GM18511 (cell line): ENCODE data around the gene PCLAF.
"Not testable (repeated sequence)": the region's sequence is repeated elsewhere in the genome, so short reads cannot be mapped to it uniquely, and the experiment has no call there.

Experiments used
- ATAC-seq: cut with Tn5 transposase; IDR thresholded peaks from one replicate; pipeline ENCODE4 v1.9.1; 2021; ENCODE audit warnings: mild to moderate bottlenecking, moderate library complexity; ENCODE audit not compliant: unreplicated experiment

Gene PCLAF

GRCh38 chr15:64369078-64369607, 12.1 kb downstream of the PCLAF start:
- ATAC-seq = no peak

GRCh38 chr15:64361259-64361658, 20.0 kb downstream of the PCLAF start:
- ATAC-seq = no peak

- no peak for ATAC-seq
These were observed 24.6 kb downstream of the PCLAF start for GRCh38 chr15:64356710-64357040.

- ATAC-seq = peak; percentile 96
These were observed 25.1 kb downstream of the PCLAF start, which contains the start of gene CSNK1G1 for GRCh38 chr15:64355944-64356709. CSNK1G1 (minus strand) TSS chr15:64356173; CDS start chr15:64300499, 55,674 bp downstream.

GRCh38 chr15:64355348-64355943, 25.8 kb downstream of the PCLAF start:
- peak; percentile 32 for ATAC-seq

- ATAC-seq = no peak
These were observed 26.4 kb downstream of the PCLAF start for GRCh38 chr15:64354688-64355344.

GRCh38 chr15:64351265-64351664, 30.0 kb downstream of the PCLAF start:
- ATAC-seq = no peak

GRCh38 chr15:64349375-64349774, 31.9 kb downstream of the PCLAF start:
- no peak for ATAC-seq

GRCh38 chr15:64348455-64348854, 32.8 kb downstream of the PCLAF start:
- ATAC-seq = no peak

- ATAC-seq = not testable (repeated sequence)
These were observed 35.0 kb downstream of the PCLAF start for GRCh38 chr15:64346242-64346641.

GRCh38 chr15:64344651-64345294, 36.5 kb downstream of the PCLAF start:
- ATAC-seq = no peak

- no peak for ATAC-seq
These were observed 37.4 kb downstream of the PCLAF start for GRCh38 chr15:64343841-64344240.

- no peak for ATAC-seq
These were observed 38.0 kb downstream of the PCLAF start for GRCh38 chr15:64343222-64343621.

GRCh38 chr15:64341961-64342360, 39.3 kb downstream of the PCLAF start:
- ATAC-seq = no peak

GRCh38 chr15:64340355-64340754, 40.9 kb downstream of the PCLAF start:
- no peak for ATAC-seq

- no peak for ATAC-seq
These were observed 43.5 kb downstream of the PCLAF start for GRCh38 chr15:64337761-64338160.

- ATAC-seq = no peak
These were observed 47.0 kb downstream of the PCLAF start for GRCh38 chr15:64333986-64334929.

- ATAC-seq = no peak
These were observed 47.7 kb downstream of the PCLAF start for GRCh38 chr15:64333516-64333915.

- ATAC-seq = not testable (repeated sequence)
These were observed 49.6 kb downstream of the PCLAF start for GRCh38 chr15:64331668-64332067.

GRCh38 chr15:64326975-64327374, 54.3 kb downstream of the PCLAF start:
- ATAC-seq = not testable (repeated sequence)
